NB4 (cell line): ENCODE results near the gene CCNDBP1.
"Not testable (repeated sequence)": the region's sequence is repeated elsewhere in the genome, so short reads cannot be mapped to it uniquely, and the experiment has no call there.

ENCODE experiments used
- CTCF ChIP-seq: IDR thresholded peaks from one replicate; pipeline ENCODE4 v1.5.1; 2012; ENCODE audit warnings: low read depth, low read length
- MAX ChIP-seq: IDR thresholded peaks from 2 replicates; pipeline ENCODE4 v1.6.1; 2011; ENCODE audit warnings: low read depth, low read length
- POLR2A ChIP-seq: IDR thresholded peaks from 2 replicates; pipeline ENCODE4 v1.6.1; 2011; ENCODE audit warnings: mild to moderate bottlenecking; ENCODE audit not compliant: insufficient read length; ENCODE audit errors: extremely low read depth

- TF ChIP-seq CTCF, POLR2A, MAX: not testable (repeated sequence)
Observed at GRCh38 chr15:43197773-43198172, 12.6 kb downstream of the CCNDBP1 start.
